ENCODE measurements around the gene TMCO4. TPM values are rescaled to one million over a fixed set of nuclear protein-coding genes. Genes with fewer than 3 reads are reported as not detected.

Gene TMCO4
- total RNA-seq, 1 experiment from 2014 or later = 13.5 TPM

GRCh38 chr1:19683351-19683750 is 116.4 kb downstream of the TMCO4 start:
- Mint-ChIP-seq H3K4me3 (ENCODE audit: low read depth, unreplicated experiment) (no peak overlapping the region), H3K27ac (ENCODE audit: unreplicated experiment) (no peak overlapping the region), H3K4me1 (ENCODE audit: low read depth, unreplicated experiment) (no peaks in the 10 kb centered on the region), H3K36me3 (ENCODE audit: insufficient read depth, unreplicated experiment) (no peaks in the 10 kb centered on the region), H3K9me3 (ENCODE audit: low read depth, unreplicated experiment) (no peaks in the 10 kb centered on the region), H3K27me3 (ENCODE audit: unreplicated experiment) (no peaks in the 10 kb centered on the region)
- CTCF ChIA-PET = interaction anchor here (0.6 to 0.8 kb wide), 2 partner anchors 26 to 112 kb away, joined by 3 to 4 read pairs; no protein-coding TSS in a partner anchor
- BruUV-seq (replicated peaks) = no TSS peak
- TF ChIP-seq, protein P1, sequence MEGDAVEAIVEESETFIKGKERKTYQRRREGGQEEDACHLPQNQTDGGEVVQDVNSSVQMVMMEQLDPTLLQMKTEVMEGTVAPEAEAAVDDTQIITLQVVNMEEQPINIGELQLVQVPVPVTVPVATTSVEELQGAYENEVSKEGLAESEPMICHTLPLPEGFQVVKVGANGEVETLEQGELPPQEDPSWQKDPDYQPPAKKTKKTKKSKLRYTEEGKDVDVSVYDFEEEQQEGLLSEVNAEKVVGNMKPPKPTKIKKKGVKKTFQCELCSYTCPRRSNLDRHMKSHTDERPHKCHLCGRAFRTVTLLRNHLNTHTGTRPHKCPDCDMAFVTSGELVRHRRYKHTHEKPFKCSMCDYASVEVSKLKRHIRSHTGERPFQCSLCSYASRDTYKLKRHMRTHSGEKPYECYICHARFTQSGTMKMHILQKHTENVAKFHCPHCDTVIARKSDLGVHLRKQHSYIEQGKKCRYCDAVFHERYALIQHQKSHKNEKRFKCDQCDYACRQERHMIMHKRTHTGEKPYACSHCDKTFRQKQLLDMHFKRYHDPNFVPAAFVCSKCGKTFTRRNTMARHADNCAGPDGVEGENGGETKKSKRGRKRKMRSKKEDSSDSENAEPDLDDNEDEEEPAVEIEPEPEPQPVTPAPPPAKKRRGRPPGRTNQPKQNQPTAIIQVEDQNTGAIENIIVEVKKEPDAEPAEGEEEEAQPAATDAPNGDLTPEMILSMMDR (IDR thresholded peaks at IDR 0.05; ENCODE audit: unreplicated experiment) = no peak
- no peak for DNase-seq
- intact Hi-C loops (cut with micrococcal nuclease; ENCODE audit: unreplicated experiment) = no loop called here

- Mint-ChIP-seq H3K27ac (ENCODE audit: unreplicated experiment) (no peak overlapping the region), H3K4me1 (ENCODE audit: low read depth, unreplicated experiment) (no peaks in the 10 kb centered on the region), H3K27me3 (ENCODE audit: unreplicated experiment) (peaks cover under 1% of the 10 kb centered on the region), H3K4me3 (ENCODE audit: low read depth, unreplicated experiment) (no peak overlapping the region), H3K9me3 (ENCODE audit: low read depth, unreplicated experiment) (no peaks in the 10 kb centered on the region), H3K36me3 (ENCODE audit: insufficient read depth, unreplicated experiment) (no peaks in the 10 kb centered on the region)
- intact Hi-C loops (cut with micrococcal nuclease; ENCODE audit: unreplicated experiment) = no loop called here
- CTCF ChIA-PET = interaction anchor here (0.6 kb wide), 1 partner anchor 113 kb away, joined by 3 read pairs; no protein-coding TSS in a partner anchor
- DNase-seq = no peak
- BruUV-seq (replicated peaks) = no TSS peak
- TF ChIP-seq, protein P1 (IDR thresholded peaks at IDR 0.05; ENCODE audit: unreplicated experiment) = no peak
Measured at GRCh38 chr1:19682901-19683300, 116.8 kb downstream of the TMCO4 start.

GRCh38 chr1:19682257-19682656 is 117.5 kb downstream of the TMCO4 start:
- CTCF ChIA-PET = interaction anchor here (0.6 kb wide), 1 partner anchor 8 kb away, joined by 7 read pairs; no protein-coding TSS in a partner anchor
- no peak overlapping the region for H3K4me3 Mint-ChIP-seq (ENCODE audit: low read depth, unreplicated experiment)
- H3K36me3 Mint-ChIP-seq (ENCODE audit: insufficient read depth, unreplicated experiment) = no peaks in the 10 kb centered on the region
- no TSS peak for BruUV-seq (replicated peaks)
- H3K4me1 Mint-ChIP-seq (ENCODE audit: low read depth, unreplicated experiment) = no peaks in the 10 kb centered on the region
- H3K27me3 Mint-ChIP-seq (ENCODE audit: unreplicated experiment) = peaks cover 7% of the 10 kb centered on the region
- no peak for DNase-seq
- TF ChIP-seq, protein P1 (IDR thresholded peaks at IDR 0.05; ENCODE audit: unreplicated experiment) = no peak
- H3K27ac Mint-ChIP-seq (ENCODE audit: unreplicated experiment) = no peak overlapping the region
- H3K9me3 Mint-ChIP-seq (ENCODE audit: low read depth, unreplicated experiment) = no peaks in the 10 kb centered on the region
- intact Hi-C loops (cut with micrococcal nuclease; ENCODE audit: unreplicated experiment) = no loop called here

- TF ChIP-seq, protein P1 (IDR thresholded peaks at IDR 0.05; ENCODE audit: unreplicated experiment) = no peak
- Mint-ChIP-seq H3K4me3 (ENCODE audit: low read depth, unreplicated experiment) (no peak overlapping the region), H3K9me3 (ENCODE audit: low read depth, unreplicated experiment) (no peaks in the 10 kb centered on the region), H3K36me3 (ENCODE audit: insufficient read depth, unreplicated experiment) (peaks cover 5% of the 10 kb centered on the region), H3K27me3 (ENCODE audit: unreplicated experiment) (peaks cover 23% of the 10 kb centered on the region), H3K4me1 (ENCODE audit: low read depth, unreplicated experiment) (no peaks in the 10 kb centered on the region), H3K27ac (ENCODE audit: unreplicated experiment) (no peak overlapping the region)
- intact Hi-C loops (cut with micrococcal nuclease; ENCODE audit: unreplicated experiment) = no loop called here
- no peak for DNase-seq
- no TSS peak for BruUV-seq (replicated peaks)
- CTCF ChIA-PET = no interaction called here
Measured at GRCh38 chr1:19680644-19681043, 119.1 kb downstream of the TMCO4 start.
